HG03521 (cell line): ENCODE results near the gene GPAT2.
"Not testable (repeated sequence)": the region's sequence is repeated elsewhere in the genome, so short reads cannot be mapped to it uniquely, and the experiment has no call there.

Source experiments
- ATAC-seq: cut with Tn5 transposase; IDR thresholded peaks from one replicate; pipeline ENCODE4 v1.9.1; 2021; ENCODE audit warnings: mild to moderate bottlenecking, moderate library complexity; ENCODE audit not compliant: unreplicated experiment

The GPAT2 gene, protein sequence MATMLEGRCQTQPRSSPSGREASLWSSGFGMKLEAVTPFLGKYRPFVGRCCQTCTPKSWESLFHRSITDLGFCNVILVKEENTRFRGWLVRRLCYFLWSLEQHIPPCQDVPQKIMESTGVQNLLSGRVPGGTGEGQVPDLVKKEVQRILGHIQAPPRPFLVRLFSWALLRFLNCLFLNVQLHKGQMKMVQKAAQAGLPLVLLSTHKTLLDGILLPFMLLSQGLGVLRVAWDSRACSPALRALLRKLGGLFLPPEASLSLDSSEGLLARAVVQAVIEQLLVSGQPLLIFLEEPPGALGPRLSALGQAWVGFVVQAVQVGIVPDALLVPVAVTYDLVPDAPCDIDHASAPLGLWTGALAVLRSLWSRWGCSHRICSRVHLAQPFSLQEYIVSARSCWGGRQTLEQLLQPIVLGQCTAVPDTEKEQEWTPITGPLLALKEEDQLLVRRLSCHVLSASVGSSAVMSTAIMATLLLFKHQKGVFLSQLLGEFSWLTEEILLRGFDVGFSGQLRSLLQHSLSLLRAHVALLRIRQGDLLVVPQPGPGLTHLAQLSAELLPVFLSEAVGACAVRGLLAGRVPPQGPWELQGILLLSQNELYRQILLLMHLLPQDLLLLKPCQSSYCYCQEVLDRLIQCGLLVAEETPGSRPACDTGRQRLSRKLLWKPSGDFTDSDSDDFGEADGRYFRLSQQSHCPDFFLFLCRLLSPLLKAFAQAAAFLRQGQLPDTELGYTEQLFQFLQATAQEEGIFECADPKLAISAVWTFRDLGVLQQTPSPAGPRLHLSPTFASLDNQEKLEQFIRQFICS

DNA sequence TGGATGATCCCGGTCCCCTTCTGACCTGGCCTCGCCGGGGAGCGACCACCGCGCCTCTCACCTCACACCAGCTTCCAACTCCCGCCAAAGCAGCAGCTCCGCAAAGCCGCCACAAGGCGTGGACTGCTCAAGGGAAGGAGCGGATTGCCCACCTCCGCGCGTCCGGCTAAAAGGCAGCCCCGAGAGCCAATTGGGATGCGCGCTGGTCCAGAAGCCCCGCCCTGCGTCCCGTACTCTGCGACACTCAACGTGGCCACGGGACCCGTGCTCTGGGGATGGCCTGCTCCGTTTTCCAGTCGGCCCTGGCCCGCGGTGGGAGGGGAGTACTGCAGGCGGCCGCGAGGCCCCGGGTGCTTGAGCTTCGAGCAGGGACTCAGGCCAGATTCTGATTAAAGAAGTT, at the start of gene GPAT2:
TSS of gene GPAT2 (minus strand) at position 125 of the 400 bp plus-strand sequence. CDS start 2,557 bp downstream, outside the sequence.
- not testable (repeated sequence) for ATAC-seq

DNA sequence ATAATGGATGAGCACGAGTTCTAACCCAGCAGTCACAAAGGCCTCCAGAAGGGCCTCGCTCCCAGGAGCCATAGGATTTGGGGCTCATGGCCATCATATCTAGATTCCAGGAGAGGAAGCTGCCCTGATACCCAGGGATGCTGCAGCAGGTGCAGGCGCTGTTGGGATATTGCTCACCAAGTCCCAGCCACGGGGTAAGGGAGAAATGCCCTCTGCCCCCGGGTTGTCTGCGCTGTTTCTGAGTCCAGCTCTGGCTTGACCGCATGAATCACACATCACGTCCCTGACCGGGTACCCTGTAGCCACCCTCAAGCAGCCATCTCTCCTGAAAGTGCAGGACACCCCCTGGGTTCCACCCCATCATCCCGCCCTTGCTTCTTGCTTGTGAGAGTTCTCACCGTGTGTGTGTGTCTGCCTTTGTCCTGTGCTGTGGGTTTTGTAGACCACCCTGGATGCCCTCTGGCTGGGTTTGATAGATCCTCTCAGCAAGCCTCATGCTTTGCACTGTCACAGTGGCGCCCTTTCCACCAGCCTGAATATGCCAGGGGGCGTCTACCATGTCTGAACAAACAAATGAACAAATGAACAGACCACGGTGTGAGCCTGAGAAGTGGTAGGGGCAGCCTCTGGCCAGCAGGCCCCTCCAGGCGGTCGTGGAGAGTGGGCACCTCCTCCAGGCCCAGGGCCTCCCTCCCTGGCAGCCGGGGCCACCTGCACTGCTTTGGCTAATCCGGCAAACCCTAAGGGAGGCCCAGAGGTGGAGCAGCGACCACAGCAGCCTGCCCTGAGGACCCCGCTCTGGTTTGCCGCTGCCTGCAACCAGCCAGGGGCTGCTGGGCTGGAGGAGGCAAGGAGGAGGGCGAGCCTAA, 49.5 kb upstream of the GPAT2 start:
- ATAC-seq, result no peak

DNA sequence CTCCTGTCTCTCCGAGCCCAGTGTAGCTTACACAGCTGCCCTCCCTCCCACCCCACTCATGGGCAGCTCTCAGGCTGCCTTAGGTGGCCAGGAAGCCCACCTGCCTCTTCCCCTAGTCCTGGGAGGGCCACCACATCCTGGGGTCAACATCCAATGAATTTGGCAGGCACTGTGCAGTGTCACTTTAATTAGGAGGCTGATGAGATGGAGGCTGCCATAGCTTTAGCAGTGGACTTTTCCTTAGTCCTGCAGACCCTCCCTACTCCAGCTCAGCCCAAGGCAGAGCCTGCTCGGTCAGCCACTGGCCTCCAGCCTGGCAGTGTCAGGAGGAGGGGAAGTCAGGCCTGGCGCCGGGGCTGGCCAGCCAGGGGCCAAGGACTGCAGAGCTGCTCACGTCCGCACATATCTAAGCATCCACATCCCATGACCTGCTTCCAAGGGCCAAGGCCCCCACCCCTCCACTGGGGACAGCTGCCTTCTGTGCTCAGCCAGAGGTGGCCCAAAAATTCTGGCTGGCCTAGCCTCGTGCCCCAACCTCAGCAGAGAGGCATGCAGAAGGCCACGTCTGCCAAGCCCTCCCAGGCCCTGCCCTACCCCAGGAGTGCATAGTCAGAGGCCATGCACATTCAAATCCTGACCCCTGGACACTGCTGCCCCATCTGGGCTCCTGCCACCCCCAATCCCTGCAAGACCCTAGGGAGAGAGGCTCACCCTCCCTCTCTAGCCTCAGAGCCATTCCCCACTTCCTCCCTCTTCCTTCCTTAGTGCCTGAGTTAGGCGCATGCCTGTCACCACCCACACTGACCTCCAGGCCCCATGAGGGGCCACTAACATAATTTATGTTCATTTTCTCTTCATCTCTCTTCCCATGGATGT, 48.6 kb upstream of the GPAT2 start:
- ATAC-seq, result no peak

DNA sequence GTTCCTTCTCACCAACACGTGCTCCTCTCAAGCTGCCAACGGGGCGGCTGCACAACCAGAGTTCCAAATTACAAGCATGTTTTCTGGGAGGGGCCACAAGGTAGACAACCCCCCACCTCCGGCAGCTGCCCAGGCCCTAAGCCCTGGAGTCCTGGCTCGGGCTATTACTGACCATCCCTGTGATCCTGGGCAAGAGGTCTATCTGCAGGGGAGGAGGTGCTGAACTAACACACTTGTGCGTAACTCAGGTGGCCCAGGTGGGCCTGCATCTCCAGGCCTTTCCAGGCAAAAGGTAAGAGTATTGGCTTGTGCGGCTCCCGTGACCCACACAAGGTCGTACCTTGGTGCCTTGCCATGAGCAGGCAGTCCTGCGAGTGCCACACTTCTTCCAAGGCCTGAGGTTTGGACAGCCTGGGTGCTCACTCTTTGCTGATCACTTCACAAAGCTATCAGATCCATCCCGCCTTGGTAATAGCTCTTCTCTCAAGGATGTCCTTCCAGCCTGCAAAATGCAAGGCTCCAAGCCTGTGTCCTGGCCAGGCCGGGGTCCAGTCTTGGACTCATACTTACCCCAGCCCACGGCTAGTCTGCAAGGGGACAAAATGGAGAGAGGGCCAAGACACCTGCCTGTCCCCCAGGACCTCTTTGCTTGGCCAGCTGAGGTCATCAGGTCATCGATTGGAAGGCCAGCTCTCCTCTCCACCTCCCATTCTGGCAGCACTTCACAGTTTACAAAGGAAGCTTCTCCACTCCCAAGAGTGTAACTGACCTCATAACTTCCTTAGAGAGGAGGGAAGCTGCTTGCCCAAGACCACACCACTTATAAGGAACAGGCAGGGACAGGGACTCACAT, 47.7 kb upstream of the GPAT2 start:
- ATAC-seq, result no peak

DNA sequence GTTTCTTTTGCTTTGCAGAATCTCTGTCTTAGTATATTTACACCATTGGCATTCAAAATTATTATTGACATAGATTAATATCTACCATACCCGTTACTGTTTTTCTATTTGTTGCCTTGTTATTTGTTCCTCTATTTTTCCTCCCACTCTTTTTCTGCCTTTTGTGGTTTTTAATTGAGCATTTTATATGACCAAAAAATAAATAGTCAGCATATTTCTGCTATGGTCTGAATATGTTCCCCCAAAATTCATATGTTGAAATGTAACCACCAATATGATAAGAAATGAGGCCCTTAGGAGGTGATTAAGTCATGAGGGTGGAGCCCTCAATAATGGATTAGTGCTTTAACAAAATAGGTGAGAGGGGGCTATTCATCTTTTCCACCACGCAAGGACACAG, 46.3 kb upstream of the GPAT2 start:
- ATAC-seq, result no peak

DNA sequence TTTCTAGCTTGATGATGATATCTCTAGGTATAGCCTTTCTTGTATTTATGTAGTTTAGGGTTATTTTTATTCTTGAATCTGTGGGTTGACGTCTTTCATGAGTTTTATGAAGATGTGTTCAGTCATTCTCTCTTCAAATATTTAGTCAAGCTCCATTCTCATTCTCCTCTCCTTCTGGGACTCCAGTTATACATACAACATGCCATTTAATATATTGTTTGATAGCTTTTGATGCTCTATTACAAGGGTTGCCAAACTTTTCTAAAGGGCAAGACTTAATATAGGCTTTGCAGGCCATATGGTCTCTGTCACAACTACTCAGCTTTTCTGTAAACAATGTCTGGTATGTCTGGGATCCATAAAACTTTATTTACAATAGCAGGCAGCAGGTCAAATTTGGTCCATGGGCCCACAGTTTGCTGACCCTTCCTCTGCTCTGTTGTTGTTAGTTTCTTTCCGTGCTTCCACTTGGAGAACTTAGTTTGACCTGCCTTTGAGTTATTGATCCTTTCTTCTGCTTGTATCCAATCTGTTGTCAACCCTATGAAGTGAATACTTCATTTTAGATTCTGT, 40.6 kb upstream of the GPAT2 start:
- ATAC-seq, result no peak

DNA sequence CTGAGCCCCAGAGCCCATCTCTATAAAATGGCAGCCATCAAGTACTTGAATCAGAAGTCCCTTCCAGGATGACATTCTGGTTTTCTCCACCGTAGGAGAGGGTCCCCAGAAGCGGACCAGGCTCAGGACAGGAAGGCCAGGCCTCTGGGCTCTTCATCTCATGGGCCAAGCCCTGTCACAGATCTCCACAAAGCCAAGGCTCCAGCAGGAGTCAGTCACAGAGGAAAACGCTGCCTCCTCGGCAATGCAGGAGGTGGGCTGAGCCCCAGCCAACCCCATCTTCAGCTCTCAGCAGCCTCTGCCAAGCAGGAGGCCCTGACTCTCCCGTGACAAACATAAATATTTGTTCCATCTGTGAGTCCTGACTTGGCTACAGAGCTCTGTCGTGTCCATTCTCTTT, 39.4 kb upstream of the GPAT2 start:
- ATAC-seq, result no peak

DNA sequence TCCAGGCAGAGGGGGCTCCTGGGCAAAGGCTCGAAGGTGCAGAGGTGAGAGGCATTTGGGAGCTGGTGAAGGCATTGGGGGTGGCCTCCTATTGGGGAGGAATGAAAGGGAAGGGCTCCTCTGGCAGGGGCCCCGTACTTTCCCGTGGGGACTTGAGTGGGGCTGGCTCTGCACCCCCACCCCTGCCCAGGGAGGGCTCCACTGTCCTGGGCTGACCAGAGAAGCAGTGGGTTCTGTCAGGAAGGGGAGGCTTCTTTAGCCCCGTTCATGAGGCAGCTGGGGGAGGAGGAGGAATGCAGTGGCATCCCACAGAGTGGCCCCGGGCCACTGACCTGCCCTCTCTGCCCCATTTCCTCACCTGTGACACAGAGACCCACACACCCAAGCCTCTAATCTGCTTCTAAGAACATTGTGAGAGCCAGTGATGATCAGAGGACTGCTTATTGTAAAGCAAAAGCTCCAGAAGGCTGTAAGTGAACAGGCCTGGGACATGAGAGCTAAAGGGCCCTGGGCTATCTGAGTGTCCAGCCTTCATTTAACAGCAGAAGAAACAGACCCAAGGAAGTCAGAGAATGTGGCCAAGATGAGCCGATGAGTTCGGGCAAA, 38.6 kb upstream of the GPAT2 start:
- no peak for ATAC-seq

DNA sequence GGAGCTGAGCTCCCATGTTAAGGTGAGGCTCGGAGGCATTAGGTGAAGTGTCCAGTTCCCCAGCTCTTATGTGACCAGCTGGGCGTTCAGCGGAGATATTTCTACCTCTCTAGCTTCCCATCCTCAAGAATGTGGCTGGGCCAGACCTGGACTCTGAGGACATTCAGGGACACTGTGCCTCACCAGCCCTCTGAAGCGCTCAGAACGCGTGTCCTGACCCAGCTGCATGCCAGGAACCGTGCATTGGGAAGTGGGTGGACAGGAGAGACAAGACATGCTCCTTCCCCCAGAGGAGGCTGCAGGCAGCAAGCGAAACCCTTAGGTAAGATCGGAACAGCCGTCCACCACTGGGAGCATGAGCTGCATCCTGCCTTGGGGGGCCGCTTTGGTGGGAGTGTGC, 38.0 kb upstream of the GPAT2 start:
- ATAC-seq, result no peak

DNA sequence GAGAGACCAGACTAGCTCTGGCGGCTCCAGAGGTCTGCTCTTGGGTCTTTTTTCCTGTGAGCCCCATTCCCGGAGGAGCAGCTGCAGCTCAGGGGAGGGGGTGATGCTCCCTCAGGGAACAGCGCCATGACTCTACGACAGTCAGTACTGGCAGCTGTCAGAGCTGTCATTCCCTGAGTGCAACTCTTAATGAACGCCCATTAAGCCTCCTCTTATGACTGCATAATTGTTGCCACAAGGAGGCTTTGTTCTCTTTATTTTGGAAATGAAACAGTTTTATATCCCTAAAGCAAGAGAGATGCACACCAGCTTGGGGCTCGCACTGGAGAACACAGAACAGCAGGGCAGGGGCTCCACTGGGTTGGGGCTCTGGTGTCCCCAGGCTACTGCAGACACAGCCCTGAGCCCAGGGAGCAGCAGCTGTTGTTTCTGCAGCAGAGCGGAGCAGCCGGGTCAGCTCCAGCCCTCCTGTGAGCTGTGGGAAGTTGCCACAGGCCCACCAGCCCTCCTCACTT, 37.3 kb upstream of the GPAT2 start:
- not testable (repeated sequence) for ATAC-seq

DNA sequence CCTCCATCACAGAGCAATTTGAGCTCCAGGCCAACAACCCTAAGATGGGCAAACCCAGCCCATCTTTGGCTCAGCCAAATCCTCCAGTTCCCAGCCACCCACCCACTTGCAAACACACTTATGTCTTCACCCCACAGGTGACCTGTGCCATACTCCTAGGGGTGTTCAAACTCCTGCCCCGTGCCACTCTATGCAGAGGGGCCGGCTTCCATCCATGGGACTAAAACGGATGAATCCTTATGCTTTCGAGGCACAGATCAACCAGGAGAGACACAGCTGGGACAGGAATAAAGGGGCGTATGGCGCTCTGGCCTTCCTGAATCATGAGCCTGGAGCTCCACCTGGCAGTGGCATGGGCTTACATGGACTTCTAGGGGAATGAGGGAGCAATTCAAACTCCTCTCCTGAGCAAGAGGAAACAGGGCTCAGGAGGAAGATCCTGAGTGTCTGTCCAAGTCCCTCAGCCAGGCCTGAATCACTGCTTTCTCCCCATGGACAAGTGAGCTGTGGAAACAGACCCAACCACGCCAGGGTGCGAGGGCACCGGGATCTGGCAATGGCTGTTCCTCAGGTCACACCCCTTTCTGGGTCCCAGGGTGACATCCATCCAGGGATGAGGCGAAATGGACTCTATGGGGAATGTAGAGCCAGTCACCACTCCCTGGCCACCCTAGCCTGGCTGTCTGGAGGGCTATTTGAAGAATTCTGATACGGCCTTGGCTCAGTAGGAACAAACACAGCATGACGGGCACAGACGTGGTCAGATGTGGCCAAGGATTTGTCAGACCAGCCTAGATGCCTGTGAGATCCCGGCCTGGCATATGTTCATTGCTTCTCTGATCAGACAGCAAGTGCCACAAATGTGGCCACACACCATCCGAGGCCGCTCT, 36.6 kb upstream of the GPAT2 start:
- not testable (repeated sequence) for ATAC-seq

DNA sequence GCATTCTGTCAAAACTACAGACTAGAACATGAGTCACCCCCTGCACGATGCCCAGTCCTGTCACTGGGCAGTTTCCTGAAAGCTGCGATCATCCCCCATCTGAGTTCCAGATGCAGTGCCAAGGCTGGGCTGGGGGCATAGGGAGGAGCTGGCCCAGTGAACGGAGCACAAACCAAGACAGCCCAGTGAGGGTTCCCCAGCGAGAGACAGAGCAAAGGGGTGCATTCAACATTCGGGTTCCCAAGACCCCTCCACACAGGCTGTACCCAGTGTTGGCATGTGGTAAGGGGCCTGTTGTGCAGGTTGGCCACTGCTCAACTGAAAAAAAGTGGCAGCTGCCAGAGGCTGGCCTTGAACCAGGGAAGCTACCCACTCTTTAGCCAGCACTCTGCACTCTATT, 35.6 kb upstream of the GPAT2 start:
- not testable (repeated sequence) for ATAC-seq

DNA sequence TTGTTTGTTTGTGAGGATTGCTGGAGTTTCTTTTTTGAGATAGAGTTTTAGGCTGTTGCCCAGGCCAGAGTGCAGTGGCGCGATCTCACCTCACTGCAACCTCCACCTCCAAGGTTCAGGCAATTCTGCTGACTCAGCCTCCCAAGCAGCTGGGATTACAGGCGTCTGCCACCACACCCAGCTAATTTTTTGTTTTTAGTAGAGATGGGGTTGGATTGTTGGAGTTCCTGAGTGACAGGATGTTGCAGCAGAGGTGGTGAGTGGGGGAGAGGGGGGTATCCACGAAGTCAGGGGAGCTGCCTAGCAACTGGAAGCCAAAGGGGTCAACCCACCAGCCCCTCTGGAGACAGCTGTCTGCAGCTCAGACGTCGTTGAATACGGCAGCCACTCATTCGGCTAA, 35.2 kb upstream of the GPAT2 start:
- ATAC-seq, result not testable (repeated sequence)

DNA sequence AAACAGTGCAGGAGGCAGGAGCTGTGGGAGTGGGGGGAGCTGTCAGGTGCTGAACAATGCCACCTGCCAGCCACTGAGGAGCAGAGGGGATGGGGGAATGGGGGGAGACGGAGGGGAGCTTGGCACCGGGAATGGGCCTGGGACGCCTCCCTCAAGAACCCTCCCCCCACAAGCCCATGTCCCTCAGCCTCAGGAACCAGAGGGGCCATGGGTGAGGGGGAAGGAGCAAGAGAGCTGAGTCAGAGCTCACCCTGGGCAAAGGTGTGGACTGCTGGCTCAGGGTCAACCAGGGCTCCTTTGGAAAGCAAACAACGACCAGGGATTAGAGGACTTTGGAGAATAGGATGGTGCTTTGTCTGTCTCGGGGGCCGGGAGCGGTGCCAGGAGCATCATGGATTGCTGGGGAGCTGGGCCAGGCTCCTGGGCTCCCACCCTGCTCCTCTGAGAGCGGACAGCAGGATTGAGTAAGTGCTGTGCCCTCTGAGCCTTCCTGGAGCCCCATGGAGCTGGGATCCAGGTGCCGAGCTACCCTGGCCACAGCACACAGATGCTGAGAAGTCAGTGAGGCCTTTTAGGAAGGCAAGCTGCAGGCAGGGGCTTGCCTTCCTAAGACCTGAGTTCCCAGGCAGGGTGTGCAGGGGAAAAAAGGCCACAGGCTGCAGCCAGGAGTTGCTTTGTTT, 33.3 kb upstream of the GPAT2 start:
- not testable (repeated sequence) for ATAC-seq

DNA sequence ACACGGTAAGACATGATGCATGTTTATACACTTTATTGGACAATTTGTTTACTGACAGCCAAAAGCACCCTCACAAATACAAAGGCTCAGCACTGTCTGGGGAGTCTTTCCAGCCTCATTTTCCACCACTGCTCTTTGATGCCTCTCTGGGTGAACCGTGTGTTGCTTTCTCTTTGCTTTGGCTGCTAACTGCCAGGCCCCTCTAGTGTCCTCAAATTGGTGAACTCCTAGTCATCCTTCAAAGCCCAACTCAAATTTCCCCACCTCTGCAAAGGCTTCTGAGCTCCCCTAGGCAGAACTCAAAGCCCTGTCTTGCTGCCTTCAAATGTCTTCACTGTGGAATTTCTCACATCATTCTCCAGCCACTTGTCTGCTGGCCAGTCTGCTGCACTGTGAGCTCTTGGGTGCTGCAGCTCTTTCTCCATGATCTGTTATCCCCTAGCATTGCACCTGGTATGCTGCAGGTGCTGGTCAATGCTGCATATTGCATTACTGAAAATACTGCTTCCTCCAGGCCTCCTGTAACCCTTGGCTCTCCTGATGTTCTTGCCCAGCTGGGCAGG, 32.5 kb upstream of the GPAT2 start:
- ATAC-seq, result not testable (repeated sequence)

DNA sequence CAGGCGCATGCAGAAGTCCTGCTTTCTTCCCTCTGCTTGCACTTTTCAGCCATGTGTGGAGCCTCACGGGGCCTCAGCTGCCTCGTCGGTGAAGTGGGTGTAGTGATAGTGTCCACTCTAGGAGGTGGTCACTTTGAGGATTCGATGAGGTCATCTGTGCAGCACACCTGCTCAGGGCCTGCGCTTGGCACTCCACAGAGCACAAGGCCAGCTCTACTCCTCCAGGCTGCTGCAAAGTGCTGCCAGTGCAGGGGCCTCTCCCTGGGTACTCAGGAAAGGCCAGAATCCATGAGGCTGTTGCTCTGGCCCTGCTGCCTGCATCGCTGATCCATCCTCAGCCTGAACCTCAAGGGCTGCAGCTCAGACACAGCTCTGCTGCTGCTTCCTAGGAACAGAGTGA, 31.8 kb upstream of the GPAT2 start:
- ATAC-seq, result not testable (repeated sequence)
